Measurements from ENCODE around the gene SH2D6.

The SH2D6 gene

GRCh38 chr2:85418132-85419008, at the start of gene SH2D6:
Gene SH2D6, plus strand, starts transcription at chr2:85418714. Its CDS starts 10,752 bp downstream, at chr2:85429466.
- H3K27ac ChIP-seq, result peak within 1 kb of the TSS; percentile 96
- TF ChIP-seq ZFX (IDR thresholded peaks at IDR 0.05; ENCODE audit: borderline replicate concordance), result no peak

- H3K27ac ChIP-seq, result peak overlapping the region; percentile 61
- TF ChIP-seq CTCF (IDR thresholded peaks at IDR 0.05) (no peak), ZFX (IDR thresholded peaks at IDR 0.05; ENCODE audit: borderline replicate concordance) (no peak)
Observed at GRCh38 chr2:85368921-85369320, 49.6 kb upstream of the SH2D6 start.

GRCh38 chr2:85369500-85369899, 49.0 kb upstream of the SH2D6 start:
- TF ChIP-seq ZFX (IDR thresholded peaks at IDR 0.05; ENCODE audit: borderline replicate concordance) (no peak), CTCF (IDR thresholded peaks at IDR 0.05) (no peak)
- peak overlapping the region; percentile 61 for H3K27ac ChIP-seq

GRCh38 chr2:85371045-85371444, 47.5 kb upstream of the SH2D6 start:
- TF ChIP-seq CTCF (IDR thresholded peaks at IDR 0.05) (no peak), ZFX (IDR thresholded peaks at IDR 0.05; ENCODE audit: borderline replicate concordance) (no peak)
- no peak overlapping the region for H3K27ac ChIP-seq

GRCh38 chr2:85376291-85377065, 42.0 kb upstream of the SH2D6 start:
- TF ChIP-seq ZFX (IDR thresholded peaks at IDR 0.05; ENCODE audit: borderline replicate concordance), result no peak
- no peak for TF ChIP-seq CTCF (IDR thresholded peaks at IDR 0.05)
- H3K27ac ChIP-seq, result no peak overlapping the region

GRCh38 chr2:85377083-85377482, 41.4 kb upstream of the SH2D6 start:
- no peak overlapping the region for H3K27ac ChIP-seq
- no peak for TF ChIP-seq ZFX (IDR thresholded peaks at IDR 0.05; ENCODE audit: borderline replicate concordance)
- TF ChIP-seq CTCF (IDR thresholded peaks at IDR 0.05), result no peak

- no peak overlapping the region for H3K27ac ChIP-seq
Observed at GRCh38 chr2:85378257-85378656, 40.3 kb upstream of the SH2D6 start.

More at GRCh38 chr2:85378257-85378656, 40.3 kb upstream of the SH2D6 start:
- TF ChIP-seq CTCF (IDR thresholded peaks at IDR 0.05) (no peak), ZFX (IDR thresholded peaks at IDR 0.05; ENCODE audit: borderline replicate concordance) (no peak)

Measured in 22Rv1 (cell line).